ENCODE results near the gene GNAT1. TPM values are rescaled to one million over a fixed set of nuclear protein-coding genes. Genes with fewer than 3 reads are reported as not detected.

GNAT1 gene
- total RNA-seq, 1 experiment from 2014 or later = 0.13 TPM

GRCh38 chr3:50204804-50205412, 13.5 kb downstream of the GNAT1 start, which contains the start of gene SLC38A3:
SLC38A3 (plus strand) TSS chr3:50205271; CDS start chr3:50214200, 8,929 bp downstream.
- ChIA-PET POLR2A (interaction anchor here (2.9 kb wide), 1 partner anchor 10 kb away, joined by 11 read pairs; no protein-coding TSS in a partner anchor), CTCF (interaction anchor here (0.7 to 6.1 kb wide), 13 partner anchors 8 to 117 kb away, joined by 3 to 133 read pairs (median 9); partner anchors contain the start of gene GNAT1)
- peak; percentile 71 for ATAC-seq
- no peaks in the 10 kb centered on the region for H3K36me3 Mint-ChIP-seq
- peak; percentile 75 for DNase-seq (ENCODE audit: low spot score)
- peaks cover 38% of the 10 kb centered on the region for H3K27me3 Mint-ChIP-seq (ENCODE audit: low read depth)
- H3K27ac Mint-ChIP-seq = no peak within 1 kb of the TSS
- no peaks in the 10 kb centered on the region for H3K9me3 Mint-ChIP-seq
- H3K4me1 Mint-ChIP-seq = no peaks in the 10 kb centered on the region; the same call in 1 of the 2 replicates
- TF ChIP-seq FOXK1 (CRISPR knock-in tag; IDR thresholded peaks at IDR 0.05) = peak; percentile 60
- TF ChIP-seq, protein P1, sequence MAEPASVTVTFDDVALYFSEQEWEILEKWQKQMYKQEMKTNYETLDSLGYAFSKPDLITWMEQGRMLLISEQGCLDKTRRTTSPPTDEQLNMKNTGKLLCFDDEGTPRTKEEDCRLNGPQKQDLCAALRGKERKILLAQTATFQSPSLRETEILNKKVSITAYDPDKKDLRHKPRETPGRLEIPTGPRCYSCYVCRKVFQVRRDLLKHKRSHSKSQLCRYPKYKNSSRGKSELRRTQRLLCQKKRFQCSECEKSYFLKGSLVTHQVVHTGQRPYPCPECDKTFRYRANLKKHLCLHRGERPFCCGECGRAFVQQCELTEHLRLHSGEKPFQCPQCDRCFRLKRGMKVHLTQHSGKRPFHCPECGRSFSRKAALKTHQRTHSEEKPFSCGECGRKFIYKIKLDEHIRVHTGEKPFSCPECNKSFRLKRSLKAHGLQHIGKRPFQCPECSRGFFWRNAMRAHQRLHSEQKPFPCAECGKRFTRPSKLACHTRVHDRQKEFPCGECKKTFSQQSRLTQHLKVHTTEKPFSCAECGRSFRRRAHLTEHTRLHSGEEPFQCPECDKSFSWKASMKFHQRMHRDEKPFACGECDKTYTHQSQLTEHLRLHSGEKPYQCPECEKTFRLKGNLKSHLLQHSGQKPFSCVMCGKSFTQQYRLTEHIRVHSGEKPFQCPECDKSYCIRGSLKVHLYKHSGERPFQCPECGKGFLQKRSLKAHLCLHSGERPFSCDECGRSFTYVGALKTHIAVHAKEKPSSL (CRISPR knock-in tag; conservative IDR thresholded peaks at IDR 0.05) = no peak
- no peak for TF ChIP-seq NR3C1 (CRISPR knock-in tag; conservative IDR thresholded peaks at IDR 0.05; ENCODE audit: low read depth)
- TF ChIP-seq SP1 (CRISPR knock-in tag; conservative IDR thresholded peaks at IDR 0.05) = 0 out of 2 replicates have a peak, but pooled peaks have one; percentile 25
- peak within 1 kb of the TSS; percentile 67 for H3K4me3 Mint-ChIP-seq

- TF ChIP-seq TP53 (CRISPR knock-in tag; IDR thresholded peaks at IDR 0.05) (peak; percentile 39; the same call in 1 of the 2 replicates), MXD4 (CRISPR knock-in tag; IDR thresholded peaks at IDR 0.05; ENCODE audit: borderline replicate concordance) (no peak), FOXK1 (CRISPR knock-in tag; IDR thresholded peaks at IDR 0.05) (peak; percentile 84), ZNF219 (CRISPR knock-in tag; IDR thresholded peaks at IDR 0.05; ENCODE audit: borderline replicate concordance) (no peak)
- TF ChIP-seq, protein P2, sequence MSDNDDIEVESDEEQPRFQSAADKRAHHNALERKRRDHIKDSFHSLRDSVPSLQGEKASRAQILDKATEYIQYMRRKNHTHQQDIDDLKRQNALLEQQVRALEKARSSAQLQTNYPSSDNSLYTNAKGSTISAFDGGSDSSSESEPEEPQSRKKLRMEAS (CRISPR knock-in tag; IDR thresholded peaks at IDR 0.05) = peak; percentile 28
- Mint-ChIP-seq H3K4me3 (peak overlapping the region; percentile 67), H3K27ac (no peak overlapping the region), H3K4me1 (peaks cover under 1% of the 10 kb centered on the region; the same call in 1 of the 2 replicates), H3K36me3 (no peaks in the 10 kb centered on the region), H3K27me3 (ENCODE audit: low read depth) (peaks cover 38% of the 10 kb centered on the region), H3K9me3 (no peaks in the 10 kb centered on the region)
- ChIA-PET POLR2A (interaction anchor here (0.9 to 2.9 kb wide), 2 partner anchors 11 to 12 kb away, joined by 3 to 11 read pairs; no protein-coding TSS in a partner anchor), CTCF (interaction anchor here (0.5 to 6.1 kb wide), 12 partner anchors 8 to 85 kb away, joined by 3 to 133 read pairs (median 9); partner anchors contain the start of gene GNAT1)
- ATAC-seq (peak; percentile 70), DNase-seq (ENCODE audit: low spot score) (peak; percentile 87)
Measured at GRCh38 chr3:50205413-50206276, 14.2 kb downstream of the GNAT1 start.

GRCh38 chr3:50207359-50208042, 16.1 kb downstream of the GNAT1 start:
- CTCF ChIA-PET = interaction anchor here (1.2 to 8.0 kb wide), 6 partner anchors 9 to 39 kb away, joined by 3 to 126 read pairs (median 14); partner anchors contain the start of gene GNAI2
- peaks cover 6% of the 10 kb centered on the region; the same call in 1 of the 2 replicates for H3K4me1 Mint-ChIP-seq
- no peak overlapping the region for H3K4me3 Mint-ChIP-seq
- no peaks in the 10 kb centered on the region for H3K9me3 Mint-ChIP-seq
- DNase-seq (ENCODE audit: low spot score) (no peak), ATAC-seq (no peak)
- peaks cover 38% of the 10 kb centered on the region for H3K27me3 Mint-ChIP-seq (ENCODE audit: low read depth)
- no peak overlapping the region for H3K27ac Mint-ChIP-seq
- H3K36me3 Mint-ChIP-seq = no peaks in the 10 kb centered on the region
- POLR2A ChIA-PET = interaction anchor here (2.9 kb wide), 1 partner anchor 13 kb away, joined by 11 read pairs; no protein-coding TSS in a partner anchor
- TF ChIP-seq CREB1 (CRISPR knock-in tag; IDR thresholded peaks at IDR 0.05) = no peak
- TF ChIP-seq, protein P3, sequence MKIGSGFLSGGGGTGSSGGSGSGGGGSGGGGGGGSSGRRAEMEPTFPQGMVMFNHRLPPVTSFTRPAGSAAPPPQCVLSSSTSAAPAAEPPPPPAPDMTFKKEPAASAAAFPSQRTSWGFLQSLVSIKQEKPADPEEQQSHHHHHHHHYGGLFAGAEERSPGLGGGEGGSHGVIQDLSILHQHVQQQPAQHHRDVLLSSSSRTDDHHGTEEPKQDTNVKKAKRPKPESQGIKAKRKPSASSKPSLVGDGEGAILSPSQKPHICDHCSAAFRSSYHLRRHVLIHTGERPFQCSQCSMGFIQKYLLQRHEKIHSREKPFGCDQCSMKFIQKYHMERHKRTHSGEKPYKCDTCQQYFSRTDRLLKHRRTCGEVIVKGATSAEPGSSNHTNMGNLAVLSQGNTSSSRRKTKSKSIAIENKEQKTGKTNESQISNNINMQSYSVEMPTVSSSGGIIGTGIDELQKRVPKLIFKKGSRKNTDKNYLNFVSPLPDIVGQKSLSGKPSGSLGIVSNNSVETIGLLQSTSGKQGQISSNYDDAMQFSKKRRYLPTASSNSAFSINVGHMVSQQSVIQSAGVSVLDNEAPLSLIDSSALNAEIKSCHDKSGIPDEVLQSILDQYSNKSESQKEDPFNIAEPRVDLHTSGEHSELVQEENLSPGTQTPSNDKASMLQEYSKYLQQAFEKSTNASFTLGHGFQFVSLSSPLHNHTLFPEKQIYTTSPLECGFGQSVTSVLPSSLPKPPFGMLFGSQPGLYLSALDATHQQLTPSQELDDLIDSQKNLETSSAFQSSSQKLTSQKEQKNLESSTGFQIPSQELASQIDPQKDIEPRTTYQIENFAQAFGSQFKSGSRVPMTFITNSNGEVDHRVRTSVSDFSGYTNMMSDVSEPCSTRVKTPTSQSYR (CRISPR knock-in tag; IDR thresholded peaks at IDR 0.05) = no peak
- TF ChIP-seq, protein P4, sequence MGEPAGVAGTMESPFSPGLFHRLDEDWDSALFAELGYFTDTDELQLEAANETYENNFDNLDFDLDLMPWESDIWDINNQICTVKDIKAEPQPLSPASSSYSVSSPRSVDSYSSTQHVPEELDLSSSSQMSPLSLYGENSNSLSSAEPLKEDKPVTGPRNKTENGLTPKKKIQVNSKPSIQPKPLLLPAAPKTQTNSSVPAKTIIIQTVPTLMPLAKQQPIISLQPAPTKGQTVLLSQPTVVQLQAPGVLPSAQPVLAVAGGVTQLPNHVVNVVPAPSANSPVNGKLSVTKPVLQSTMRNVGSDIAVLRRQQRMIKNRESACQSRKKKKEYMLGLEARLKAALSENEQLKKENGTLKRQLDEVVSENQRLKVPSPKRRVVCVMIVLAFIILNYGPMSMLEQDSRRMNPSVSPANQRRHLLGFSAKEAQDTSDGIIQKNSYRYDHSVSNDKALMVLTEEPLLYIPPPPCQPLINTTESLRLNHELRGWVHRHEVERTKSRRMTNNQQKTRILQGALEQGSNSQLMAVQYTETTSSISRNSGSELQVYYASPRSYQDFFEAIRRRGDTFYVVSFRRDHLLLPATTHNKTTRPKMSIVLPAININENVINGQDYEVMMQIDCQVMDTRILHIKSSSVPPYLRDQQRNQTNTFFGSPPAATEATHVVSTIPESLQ (CRISPR knock-in tag; IDR thresholded peaks at IDR 0.05) = no peak
- TF ChIP-seq, protein P5, sequence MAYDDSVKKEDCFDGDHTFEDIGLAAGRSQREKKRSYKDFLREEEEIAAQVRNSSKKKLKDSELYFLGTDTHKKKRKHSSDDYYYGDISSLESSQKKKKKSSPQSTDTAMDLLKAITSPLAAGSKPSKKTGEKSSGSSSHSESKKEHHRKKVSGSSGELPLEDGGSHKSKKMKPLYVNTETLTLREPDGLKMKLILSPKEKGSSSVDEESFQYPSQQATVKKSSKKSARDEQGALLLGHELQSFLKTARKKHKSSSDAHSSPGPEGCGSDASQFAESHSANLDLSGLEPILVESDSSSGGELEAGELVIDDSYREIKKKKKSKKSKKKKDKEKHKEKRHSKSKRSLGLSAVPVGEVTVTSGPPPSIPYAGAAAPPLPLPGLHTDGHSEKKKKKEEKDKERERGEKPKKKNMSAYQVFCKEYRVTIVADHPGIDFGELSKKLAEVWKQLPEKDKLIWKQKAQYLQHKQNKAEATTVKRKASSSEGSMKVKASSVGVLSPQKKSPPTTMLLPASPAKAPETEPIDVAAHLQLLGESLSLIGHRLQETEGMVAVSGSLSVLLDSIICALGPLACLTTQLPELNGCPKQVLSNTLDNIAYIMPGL (CRISPR knock-in tag; IDR thresholded peaks at IDR 0.05) = no peak
- TF ChIP-seq, protein P6, sequence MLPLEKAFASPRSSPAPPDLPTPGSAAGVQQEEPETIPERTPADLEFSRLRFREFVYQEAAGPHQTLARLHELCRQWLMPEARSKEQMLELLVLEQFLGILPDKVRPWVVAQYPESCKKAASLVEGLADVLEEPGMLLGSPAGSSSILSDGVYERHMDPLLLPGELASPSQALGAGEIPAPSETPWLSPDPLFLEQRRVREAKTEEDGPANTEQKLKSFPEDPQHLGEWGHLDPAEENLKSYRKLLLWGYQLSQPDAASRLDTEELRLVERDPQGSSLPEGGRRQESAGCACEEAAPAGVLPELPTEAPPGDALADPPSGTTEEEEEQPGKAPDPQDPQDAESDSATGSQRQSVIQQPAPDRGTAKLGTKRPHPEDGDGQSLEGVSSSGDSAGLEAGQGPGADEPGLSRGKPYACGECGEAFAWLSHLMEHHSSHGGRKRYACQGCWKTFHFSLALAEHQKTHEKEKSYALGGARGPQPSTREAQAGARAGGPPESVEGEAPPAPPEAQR (CRISPR knock-in tag; IDR thresholded peaks at IDR 0.05) = no peak
- TF ChIP-seq, protein P7, sequence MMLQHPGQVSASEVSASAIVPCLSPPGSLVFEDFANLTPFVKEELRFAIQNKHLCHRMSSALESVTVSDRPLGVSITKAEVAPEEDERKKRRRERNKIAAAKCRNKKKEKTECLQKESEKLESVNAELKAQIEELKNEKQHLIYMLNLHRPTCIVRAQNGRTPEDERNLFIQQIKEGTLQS (CRISPR knock-in tag; conservative IDR thresholded peaks at IDR 0.05) = no peak
